HepG2 (cell line): ENCODE measurements around the gene KRTAP19-1. TPM values are rescaled to one million over a fixed set of nuclear protein-coding genes. Genes with fewer than 3 reads are reported as not detected.

Experiments
- ATAC-seq: fragments of 200-7000 bp; cut with Tn5 transposase; 3 replicates; pipeline ENCODE4 v1.9.1; 2020; ENCODE audit warnings: mild to moderate bottlenecking, moderate library complexity
- BruUV-seq: library from RNA; stranded (reverse); fragments of 400-500 nt; replicated peaks from 2 replicates; lab custom pipeline; 2021; lab: Mats Ljungman, UMichigan
- CTCF ChIA-PET: fragments of 300-600 bp; formaldehyde crosslinking; extraction: SDS; loops from one replicate; lab custom pipeline; 2021; ENCODE audit warnings: low total read pairs, inconsistent platforms, low intra/inter-chr PET ratio; lab: Yijun Ruan, JAX
- POLR2A ChIA-PET: fragments of 350-600 bp; sonication (Branson Sonifier 250); formaldehyde crosslinking; loops from one replicate; lab custom pipeline; 2020; ENCODE audit warnings: antibody characterized with exemption, inconsistent platforms; lab: Yijun Ruan, JAX
- DNase-seq: peaks from one replicate; pipeline ENCODE4 v3.0.0-alpha.2; 2015; ENCODE audit warnings: low spot score
- FAIRE-seq: peaks from 3 replicates; lab custom pipeline; 2011; peaks lifted over from hg19 to GRCh38; lab: Jason Lieb, UNC
- H2AFZ ChIP-seq: one replicate; pipeline ENCODE4 v1.6.1; 2011; ENCODE audit warnings: low read length, inconsistent platforms
- H3K27ac ChIP-seq: fragments of 300-600 bp; 3 replicates; pipeline ENCODE4 v1.8.0; 2011; ENCODE audit warnings: mixed run types, mild to moderate bottlenecking, mixed read lengths, low read length, inconsistent platforms; ENCODE audit not compliant: insufficient read depth; ENCODE audit errors: extremely low read length
- H3K27me3 ChIP-seq, 2 experiments: fragments of 200-600 bp in 1 of 2; 2 replicates in 1 of 2; 3 replicates in 1 of 2; pipeline versions ENCODE4 v1.6.0 to v1.8.0; 2011; ENCODE audit warnings: low read length in 2 of 2, mild to moderate bottlenecking in 2 of 2, moderate library complexity in 2 of 2, inconsistent platforms in 1 of 2; ENCODE audit not compliant: insufficient read depth in 2 of 2, control insufficient read depth in 1 of 2
- H3K36me3 ChIP-seq, 2 experiments: fragments of 200-600 bp in 1 of 2; replicated peaks in 1 of 2; 2 replicates in 1 of 2; 3 replicates in 1 of 2; pipeline versions ENCODE4 v1.5.1 to v1.8.0; 2011; ENCODE audit warnings: low read length in 2 of 2, inconsistent platforms in 1 of 2; ENCODE audit not compliant: insufficient read depth in 2 of 2, control insufficient read depth in 1 of 2
- H3K4me1 ChIP-seq: 2 replicates; pipeline ENCODE4 v1.5.1; 2012; ENCODE audit warnings: low read length, inconsistent platforms; ENCODE audit not compliant: insufficient read depth
- H3K4me2 ChIP-seq: 2 replicates; pipeline ENCODE4 v1.6.0; 2011; ENCODE audit warnings: low read depth, low read length, inconsistent platforms
- H3K4me3 ChIP-seq, 3 experiments: fragments of 200-600 bp in 1 of 3; sonication (generic), shearing (Covaris generic) in 1 of 3; replicated peaks in 1 of 3; 2 replicates each; pipeline ENCODE4 v1.5.1; 2011 to 2016; ENCODE audit warnings: low read length in 3 of 3, inconsistent platforms in 2 of 3, low read depth in 2 of 3, mild to moderate bottlenecking in 2 of 3, control low read depth in 1 of 3, mixed read lengths in 1 of 3; ENCODE audit not compliant: insufficient read depth in 1 of 3
- H3K79me2 ChIP-seq: one replicate; pipeline ENCODE4 v1.6.1; 2011; ENCODE audit warnings: low read length, inconsistent platforms; ENCODE audit not compliant: insufficient read depth
- H3K9ac ChIP-seq: 2 replicates; pipeline ENCODE4 v1.6.0; 2011; ENCODE audit warnings: mild to moderate bottlenecking, low read depth, low read length, inconsistent platforms; ENCODE audit not compliant: insufficient read depth
- H3K9me3 ChIP-seq: 2 replicates; pipeline ENCODE4 v1.5.1; 2012; ENCODE audit warnings: mild to moderate bottlenecking, low read length
- H4K20me1 ChIP-seq: 2 replicates; pipeline ENCODE4 v1.6.0; 2011; ENCODE audit warnings: inconsistent platforms, mild to moderate bottlenecking, low read length, moderate library complexity; ENCODE audit not compliant: insufficient read depth
- ADNP ChIP-seq: sonication (generic); formaldehyde crosslinking; IDR thresholded peaks from 2 replicates; pipeline ENCODE4 v1.4.0; 2020; ENCODE audit warnings: missing genetic modification reagents
- ATF1 ChIP-seq: IDR thresholded peaks from 2 replicates; pipeline ENCODE4 v1.6.1; 2016; ENCODE audit warnings: mild to moderate bottlenecking, control low read depth
- DMAP1 ChIP-seq: IDR thresholded peaks from 2 replicates; pipeline ENCODE4 v1.6.1; 2016
- HMGA1 ChIP-seq: sonication (generic); formaldehyde crosslinking; conservative IDR thresholded peaks from 2 replicates; pipeline ENCODE4 v1.4.0; 2020; ENCODE audit warnings: missing genetic modification reagents
- JUN ChIP-seq: sonication (generic); formaldehyde crosslinking; IDR thresholded peaks from 2 replicates; pipeline ENCODE4 v1.4.0; 2020; ENCODE audit warnings: mild to moderate bottlenecking, missing genetic modification reagents
- MBNL3 ChIP-seq: fragments of 250-450 bp; sonication (Bioruptor Pico); conservative IDR thresholded peaks from 2 replicates; pipeline ENCODE4 v1.8.0; 2022; ENCODE audit warnings: mild to moderate bottlenecking, inconsistent platforms
- MIXL1 ChIP-seq: IDR thresholded peaks from 2 replicates; pipeline ENCODE4 v1.6.1; 2016
- MLXIP ChIP-seq: sonication (generic); formaldehyde crosslinking; IDR thresholded peaks from 2 replicates; pipeline ENCODE4 v1.9.0; 2021; ENCODE audit warnings: missing genetic modification reagents, borderline replicate concordance
- ONECUT2 ChIP-seq: sonication (generic); formaldehyde crosslinking; IDR thresholded peaks from 2 replicates; pipeline ENCODE4 v1.4.0; 2020; ENCODE audit warnings: missing genetic modification reagents
- TFDP1 ChIP-seq: IDR thresholded peaks from 2 replicates; pipeline ENCODE4 v1.6.1; 2016; ENCODE audit warnings: missing compliant biosample characterization, missing genetic modification reagents, borderline replicate concordance
- TRIM24 ChIP-seq: sonication (generic); formaldehyde crosslinking; IDR thresholded peaks from 2 replicates; pipeline ENCODE4 v1.8.0; 2022; ENCODE audit warnings: mild to moderate bottlenecking, missing genetic modification reagents
- ZBTB37 ChIP-seq: sonication (generic); formaldehyde crosslinking; IDR thresholded peaks from 2 replicates; pipeline ENCODE4 v1.4.0; 2020; ENCODE audit warnings: mild to moderate bottlenecking, missing genetic modification reagents
- ZBTB4 ChIP-seq: sonication (generic); formaldehyde crosslinking; IDR thresholded peaks from 2 replicates; pipeline ENCODE4 v1.4.0; 2020; ENCODE audit warnings: missing genetic modification reagents, mild to moderate bottlenecking, borderline replicate concordance
- WGBS: methylation state at CpG from one replicate; pipeline ENCODE4 v1.1.6; 2017; ENCODE audit warnings: low lambda C conversion rate; 5-methylcytosine and 5-hydroxymethylcytosine counted together
- in situ Hi-C: cut with HindIII; loops from 2 replicates; pipeline ENCODE4 v1.10.0; 2017; ENCODE audit warnings: low pct_unique_long_range_greater_than_20kb; ENCODE audit not compliant: extremely low pct_ligation_motif_present
- intact Hi-C: fragments of 100-400 bp; cut with micrococcal nuclease; formaldehyde crosslinking; loops from one replicate; pipeline ENCODE4 v1.10.0; 2022; ENCODE audit not compliant: unreplicated experiment
- polyA plus RNA-seq, 8 experiments: library from polyadenylated mRNA; depleted of rRNA in 3 of 8; stranded (reverse) in 7 of 8; unstranded in 1 of 8; fragments of >200 nt; fragmentation: Illumina TruSeq in 4 of 8; extraction: Trizol in 4 of 8; gene quantifications; 2 replicates each; pipeline versions ENCODE4 v1.2.1 to v1.2.3, GENCODE V29; 2011 to 2016; ENCODE audit warnings: low read depth in 4 of 8, missing spikeins in 1 of 8, mixed read lengths in 1 of 8; ENCODE audit not compliant: insufficient read depth in 1 of 8
- total RNA-seq, 5 experiments: library from RNA; depleted of rRNA; stranded (reverse); fragments of >200 nt; fragmentation: Illumina TruSeq; extraction: Trizol; gene quantifications; 2 replicates each; pipeline ENCODE4 v1.2.3, GENCODE V29; 2016; ENCODE audit warnings: low read depth in 1 of 5

KRTAP19-1 gene
- total and polyA plus RNA-seq, 2 of the 13 experiments (the other 11 are each of a cell fraction or from before 2014, with no cell fraction given) = not detected

- DNase-seq (no peak), ATAC-seq (no peak), FAIRE-seq (no peak)
- no peak within 1 kb of the TSS for H3K4me2 ChIP-seq
- no peak within 1 kb of the TSS for H2AFZ ChIP-seq
- CTCF ChIA-PET = no interaction called here
- H3K9me3 ChIP-seq = peaks cover 87% of the 10 kb centered on the region
- no peak within 1 kb of the TSS for H3K27ac ChIP-seq
- H4K20me1 ChIP-seq = no peaks in the 10 kb centered on the region
- in situ Hi-C loops (no loop called here), intact Hi-C loops (no loop called here)
- POLR2A ChIA-PET = no interaction called here
- H3K4me3 ChIP-seq = no peak within 1 kb of the TSS
- 53% methylated on average over 5 of the region's 5 CpGs for WGBS
- no peaks in the 10 kb centered on the region for H3K4me1 ChIP-seq
- TF ChIP-seq ZBTB37 (CRISPR knock-in tag) (no peak), JUN (CRISPR knock-in tag) (no peak), TRIM24 (CRISPR knock-in tag) (no peak), MBNL3 (CRISPR knock-in tag) (no peak), ATF1 (CRISPR knock-in tag) (no peak), DMAP1 (CRISPR knock-in tag) (no peak), TFDP1 (CRISPR knock-in tag) (no peak), MLXIP (CRISPR knock-in tag) (no peak), ONECUT2 (no peak), ADNP (CRISPR knock-in tag) (no peak), MIXL1 (CRISPR knock-in tag) (no peak), HMGA1 (CRISPR knock-in tag) (no peak), ZBTB4 (no peak)
- no peaks in the 10 kb centered on the region for H3K79me2 ChIP-seq
- no peak within 1 kb of the TSS for H3K9ac ChIP-seq
- H3K27me3 ChIP-seq = no peaks in the 10 kb centered on the region
- no peaks in the 10 kb centered on the region for H3K36me3 ChIP-seq
- no TSS peak for BruUV-seq
Observed at GRCh38 chr21:30439975-30440374, 40.2 kb downstream of the KRTAP19-1 start, which contains the start of gene KRTAP15-1. KRTAP15-1 (plus strand) TSS chr21:30440275; CDS start chr21:30440328, 53 bp downstream.
